RPMI7951 (cell line): ENCODE data around the gene IRF4. TPM values are rescaled to one million over a fixed set of nuclear protein-coding genes. Genes with fewer than 3 reads are reported as not detected.

Experiments used
- DNase-seq: peaks from one replicate; pipeline ENCODE4 v3.0.0-alpha.2; 2012; ENCODE audit warnings: low read depth
- total RNA-seq: library from RNA; depleted of rRNA; stranded (reverse); fragments of >200 nt; shearing (Covaris generic); gene quantifications from 2 replicates; pipeline ENCODE4 v1.2.3, GENCODE V29; 2014; rRNA removed

Gene IRF4
- total RNA-seq = 0.24 and 0.39 TPM in 2 replicates

- no peak for DNase-seq
These were observed at the start of gene IRF4 for GRCh38 chr6:391559-392440. IRF4 (plus strand) TSS chr6:391752; CDS start chr6:393153, 1,401 bp downstream.

GRCh38 chr6:341914-342831 is 49.4 kb upstream of the IRF4 start:
- no peak for DNase-seq

GRCh38 chr6:342832-343179 is 48.7 kb upstream of the IRF4 start:
- DNase-seq = no peak

- no peak for DNase-seq
These were observed 48.2 kb upstream of the IRF4 start for GRCh38 chr6:343226-343935.

- DNase-seq = no peak
These were observed 47.4 kb upstream of the IRF4 start for GRCh38 chr6:343960-344815.

GRCh38 chr6:344816-345340 is 46.7 kb upstream of the IRF4 start:
- no peak for DNase-seq

GRCh38 chr6:345747-346385 is 45.7 kb upstream of the IRF4 start:
- DNase-seq = no peak

GRCh38 chr6:346386-347030 is 45.0 kb upstream of the IRF4 start:
- DNase-seq = peak; percentile 28

GRCh38 chr6:347232-347631 is 44.3 kb upstream of the IRF4 start:
- DNase-seq = no peak

- DNase-seq = no peak
These were observed 43.3 kb upstream of the IRF4 start for GRCh38 chr6:347951-348859.

GRCh38 chr6:348860-349396 is 42.6 kb upstream of the IRF4 start:
- no peak for DNase-seq

- no peak for DNase-seq
These were observed 42.0 kb upstream of the IRF4 start for GRCh38 chr6:349491-349921.

- DNase-seq = no peak
These were observed 41.2 kb upstream of the IRF4 start for GRCh38 chr6:350371-350770.

- no peak for DNase-seq
These were observed 40.3 kb upstream of the IRF4 start for GRCh38 chr6:351011-351866.

GRCh38 chr6:351867-352289 is 39.7 kb upstream of the IRF4 start:
- no peak for DNase-seq

- DNase-seq = no peak
These were observed 39.1 kb upstream of the IRF4 start for GRCh38 chr6:352474-352873.

- DNase-seq = no peak
These were observed 38.6 kb upstream of the IRF4 start for GRCh38 chr6:352896-353470.
